BE2C (cell line): ENCODE measurements around the gene ELFN1.

Source experiments
- DNase-seq: peaks from one replicate; pipeline ENCODE4 v3.0.0-alpha.2; 2020
- H3K27me3 ChIP-seq: fragments of 250-450 bp; sonication (Bioruptor Pico); 2 replicates; pipeline ENCODE4 v1.5.1; 2020; ENCODE audit warnings: mild to moderate bottlenecking
- H3K36me3 ChIP-seq: fragments of 250-450 bp; sonication (Bioruptor Pico); 2 replicates; pipeline ENCODE4 v1.5.1; 2020; ENCODE audit warnings: mild to moderate bottlenecking
- H3K4me1 ChIP-seq: fragments of 250-450 bp; sonication (Bioruptor Pico); 2 replicates; pipeline ENCODE4 v1.5.1; 2020
- H3K4me3 ChIP-seq: 2 replicates; pipeline ENCODE4 v1.5.1; 2011; ENCODE audit warnings: low read depth, low read length
- H3K9me3 ChIP-seq: fragments of 250-450 bp; sonication (Bioruptor Pico); 2 replicates; pipeline ENCODE4 v1.5.1; 2020
- CTCF ChIP-seq: IDR thresholded peaks from 2 replicates; pipeline ENCODE4 v1.5.1; 2012; ENCODE audit warnings: mild to moderate bottlenecking, low read depth, low read length

Gene ELFN1

GRCh38 chr7:1624999-1625927 lies 44.8 kb upstream of the ELFN1 start:
- Histone ChIP-seq H3K36me3 (no peaks in the 10 kb centered on the region), H3K4me1 (no peaks in the 10 kb centered on the region), H3K4me3 (no peak overlapping the region), H3K9me3 (no peaks in the 10 kb centered on the region), H3K27me3 (no peaks in the 10 kb centered on the region; the same call in 1 of the 2 replicates)
- DNase-seq = no peak
- no peak for TF ChIP-seq CTCF

- DNase-seq = no peak
- H3K9me3 ChIP-seq = no peaks in the 10 kb centered on the region
- no peak overlapping the region for H3K4me3 ChIP-seq
- TF ChIP-seq CTCF = no peak
- H3K36me3 ChIP-seq = no peaks in the 10 kb centered on the region
- H3K27me3 ChIP-seq = no peaks in the 10 kb centered on the region; the same call in 1 of the 2 replicates
- H3K4me1 ChIP-seq = no peaks in the 10 kb centered on the region
Observed at GRCh38 chr7:1626769-1627168, 43.3 kb upstream of the ELFN1 start.

GRCh38 chr7:1630700-1631336 lies 39.3 kb upstream of the ELFN1 start:
- no peak for DNase-seq
- Histone ChIP-seq H3K36me3 (no peaks in the 10 kb centered on the region), H3K27me3 (no peaks in the 10 kb centered on the region; the same call in 1 of the 2 replicates), H3K4me3 (no peak overlapping the region), H3K4me1 (no peaks in the 10 kb centered on the region), H3K9me3 (no peaks in the 10 kb centered on the region)
- no peak for TF ChIP-seq CTCF

GRCh38 chr7:1631678-1632077 lies 38.4 kb upstream of the ELFN1 start:
- Histone ChIP-seq H3K4me3 (no peak overlapping the region), H3K27me3 (no peaks in the 10 kb centered on the region; the same call in 1 of the 2 replicates), H3K4me1 (no peaks in the 10 kb centered on the region), H3K36me3 (no peaks in the 10 kb centered on the region), H3K9me3 (no peaks in the 10 kb centered on the region)
- no peak for DNase-seq
- TF ChIP-seq CTCF = no peak

- TF ChIP-seq CTCF = no peak
- Histone ChIP-seq H3K36me3 (no peaks in the 10 kb centered on the region), H3K9me3 (no peaks in the 10 kb centered on the region), H3K4me3 (no peak overlapping the region), H3K27me3 (no peaks in the 10 kb centered on the region; the same call in 1 of the 2 replicates), H3K4me1 (no peaks in the 10 kb centered on the region)
- DNase-seq = no peak
Observed at GRCh38 chr7:1632506-1632905, 37.6 kb upstream of the ELFN1 start.
